Left ventricle myocardium inferior (tissue), 1 donor: ENCODE results near the gene LDAH. TPM values are rescaled to one million over a fixed set of nuclear protein-coding genes. Genes with fewer than 3 reads are reported as not detected.

Experiments used
- DNase-seq: peaks from one replicate; pipeline ENCODE4 v3.0.0-alpha.2; 2020
- H3K27ac ChIP-seq: fragments of 200-600 bp; replicated peaks from 2 replicates; pipeline ENCODE4 v1.8.0; 2021
- H3K27me3 ChIP-seq: fragments of 200-600 bp; 2 replicates; pipeline ENCODE4 v1.8.0; 2021; ENCODE audit warnings: low read depth
- H3K36me3 ChIP-seq: fragments of 200-600 bp; 2 replicates; pipeline ENCODE4 v1.8.0; 2021
- H3K4me1 ChIP-seq: fragments of 200-600 bp; 2 replicates; pipeline ENCODE4 v1.8.0; 2021
- H3K4me3 ChIP-seq: fragments of 200-600 bp; 2 replicates; pipeline ENCODE4 v1.8.0; 2021; ENCODE audit warnings: mild to moderate bottlenecking, moderate library complexity
- H3K9me3 ChIP-seq: fragments of 200-600 bp; replicated peaks from 2 replicates; pipeline ENCODE4 v1.8.0; 2021
- CTCF ChIP-seq: fragments of 200-600 bp; IDR thresholded peaks from 2 replicates; pipeline ENCODE4 v1.8.0; 2021; ENCODE audit warnings: antibody characterized with exemption, mild to moderate bottlenecking, borderline replicate concordance
- intact Hi-C: fragments of 100-400 bp; cut with micrococcal nuclease; formaldehyde crosslinking; loops from one replicate; pipeline ENCODE4 v1.11.0; 2022
- total RNA-seq: library from RNA; stranded (reverse); fragmentation: NEBNext Ultra II Directional; extraction: Animal tissue kit (Norgen Biotek cat#: 25700); gene quantifications from one replicate; pipeline ENCODE4 v1.2.1, GENCODE V29; 2021
- donor health status: DM: no; HTN: yes; CAD: no; lungs with severe emphysema.

The LDAH gene
- total RNA-seq, 1 donor from 2014 or later = 8.5 TPM

GRCh38 chr2:20660506-20661420 lies 162.1 kb downstream of the LDAH start:
- no peak for DNase-seq
- Histone ChIP-seq H3K27me3 (peaks cover 93% of the 10 kb centered on the region), H3K27ac (no peak overlapping the region), H3K36me3 (no peaks in the 10 kb centered on the region), H3K9me3 (no peaks in the 10 kb centered on the region), H3K4me1 (peaks cover 8% of the 10 kb centered on the region), H3K4me3 (no peak overlapping the region)
- intact Hi-C loops = loop anchor here (2.0 kb wide), 1 partner anchor 302 kb away; no protein-coding TSS in a partner anchor
- no peak for TF ChIP-seq CTCF

- H3K9me3 ChIP-seq = no peaks in the 10 kb centered on the region
- H3K4me3 ChIP-seq = no peak overlapping the region
- TF ChIP-seq CTCF = no peak
- no peak overlapping the region for H3K27ac ChIP-seq
- intact Hi-C loops = no loop called here
- no peak for DNase-seq
- no peaks in the 10 kb centered on the region for H3K4me1 ChIP-seq
- H3K27me3 ChIP-seq = peaks cover 67% of the 10 kb centered on the region
- H3K36me3 ChIP-seq = no peaks in the 10 kb centered on the region
Observed at GRCh38 chr2:20657522-20658235, 165.2 kb downstream of the LDAH start.

GRCh38 chr2:20656561-20656960 lies 166.3 kb downstream of the LDAH start:
- H3K9me3 ChIP-seq = no peaks in the 10 kb centered on the region
- peaks cover 56% of the 10 kb centered on the region for H3K27me3 ChIP-seq
- DNase-seq = no peak
- no peak overlapping the region for H3K4me3 ChIP-seq
- H3K36me3 ChIP-seq = no peaks in the 10 kb centered on the region
- TF ChIP-seq CTCF = no peak
- no peak overlapping the region for H3K27ac ChIP-seq
- peaks cover 3% of the 10 kb centered on the region for H3K4me1 ChIP-seq
- intact Hi-C loops = no loop called here

- DNase-seq = no peak
- H3K9me3 ChIP-seq = no peaks in the 10 kb centered on the region
- H3K27me3 ChIP-seq = peaks cover 36% of the 10 kb centered on the region
- peaks cover 20% of the 10 kb centered on the region for H3K4me1 ChIP-seq
- no peak overlapping the region for H3K4me3 ChIP-seq
- no peaks in the 10 kb centered on the region for H3K36me3 ChIP-seq
- TF ChIP-seq CTCF = no peak
- intact Hi-C loops = no loop called here
- no peak overlapping the region for H3K27ac ChIP-seq
Observed at GRCh38 chr2:20654535-20654813, 168.4 kb downstream of the LDAH start.

- Histone ChIP-seq H3K27ac (no peak overlapping the region), H3K9me3 (no peaks in the 10 kb centered on the region)
- intact Hi-C loops = no loop called here
Observed at GRCh38 chr2:20653695-20654534, 169.0 kb downstream of the LDAH start.

More at GRCh38 chr2:20653695-20654534, 169.0 kb downstream of the LDAH start:
- Histone ChIP-seq H3K4me1 (peaks cover 26% of the 10 kb centered on the region), H3K4me3 (no peak overlapping the region), H3K36me3 (no peaks in the 10 kb centered on the region), H3K27me3 (peaks cover 30% of the 10 kb centered on the region)
- TF ChIP-seq CTCF = no peak
- DNase-seq = no peak
